ENCODE results near the gene DCLK2.

DNA sequence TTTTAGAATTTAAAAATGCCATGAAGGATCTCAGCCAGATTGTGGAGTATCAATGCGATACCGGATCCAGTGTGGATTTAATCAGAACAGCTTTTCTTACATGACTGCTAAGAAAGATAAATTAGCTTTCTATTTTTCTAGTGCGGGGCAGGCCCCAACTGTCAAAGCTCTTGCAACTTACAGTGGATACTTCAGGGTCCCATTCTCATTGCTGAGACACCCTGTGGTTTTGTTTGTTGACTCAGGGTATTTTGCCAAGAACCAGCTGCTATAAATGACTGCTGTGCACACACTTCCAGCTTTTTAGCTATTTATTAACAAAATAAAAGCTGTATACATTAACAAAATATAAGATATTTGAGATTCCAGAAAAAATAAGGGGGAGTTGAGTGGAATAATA is 166.4 kb downstream of the DCLK2 start:
- TF ChIP-seq GATA3 (IDR thresholded peaks at IDR 0.05; ENCODE audit: low read depth, low read length) (no peak), GATA2 (IDR thresholded peaks at IDR 0.05; ENCODE audit: low read depth, low read length) (no peak)
